NCI-H2171 treated with DMSO at 0.1 percent for 48 hours (cell line): ENCODE measurements around the gene LRCH4.

Experiments
- DNase-seq: peaks from one replicate; lab custom pipeline; 2025; lab: John Stamatoyannopoulos, UW

The LRCH4 gene

GRCh38 chr7:100582041-100582579 lies 3.8 kb downstream of the LRCH4 start:
- no peak for DNase-seq

- no peak for DNase-seq
Observed at GRCh38 chr7:100580466-100581283, 5.3 kb downstream of the LRCH4 start.

GRCh38 chr7:100578246-100579183 lies 7.4 kb downstream of the LRCH4 start:
- no peak for DNase-seq

- DNase-seq: no peak
Observed at GRCh38 chr7:100577507-100577906, 8.4 kb downstream of the LRCH4 start.

GRCh38 chr7:100577103-100577502 lies 8.8 kb downstream of the LRCH4 start:
- no peak for DNase-seq

- no peak for DNase-seq
Observed at GRCh38 chr7:100576384-100576993, 9.4 kb downstream of the LRCH4 start.

GRCh38 chr7:100575746-100576383 lies 10.1 kb downstream of the LRCH4 start:
- DNase-seq: no peak

- DNase-seq: no peak
Observed at GRCh38 chr7:100575206-100575631, 10.7 kb downstream of the LRCH4 start.

GRCh38 chr7:100574362-100575205 lies 11.3 kb downstream of the LRCH4 start:
- DNase-seq: no peak

- no peak for DNase-seq
Observed at GRCh38 chr7:100573691-100574361, 12.1 kb downstream of the LRCH4 start, which contains the start of gene SAP25. TSS of gene SAP25 (minus strand) at chr7:100573900. CDS start at chr7:100573742, 158 bp downstream.

GRCh38 chr7:100572949-100573675 lies 12.8 kb downstream of the LRCH4 start:
- no peak for DNase-seq

GRCh38 chr7:100572281-100572948 lies 13.5 kb downstream of the LRCH4 start:
- DNase-seq: no peak

GRCh38 chr7:100571829-100572116 lies 14.2 kb downstream of the LRCH4 start:
- DNase-seq: no peak

- no peak for DNase-seq
Observed at GRCh38 chr7:100570954-100571828, 14.7 kb downstream of the LRCH4 start.

- DNase-seq: peak; percentile 42
Observed at GRCh38 chr7:100568896-100569844, 16.8 kb downstream of the LRCH4 start.

- DNase-seq: no peak
Observed at GRCh38 chr7:100568176-100568895, 17.6 kb downstream of the LRCH4 start.
